K562 (cell line): ENCODE data around the gene CD4. TPM values are rescaled to one million over a fixed set of nuclear protein-coding genes. Genes with fewer than 3 reads are reported as not detected.

Experiments used
- BCL6 ChIP-seq: fragments of 250-450 bp; sonication (Bioruptor Pico); IDR thresholded peaks from 2 replicates; pipeline ENCODE4 v1.4.0; 2020
- CREM ChIP-seq: IDR thresholded peaks from 2 replicates; pipeline ENCODE4 v1.6.1; 2014; ENCODE audit warnings: antibody characterized with exemption, low read depth
- DMBX1 ChIP-seq: fragments of 250-450 bp; sonication (Bioruptor Pico); IDR thresholded peaks from 2 replicates; pipeline ENCODE4 v1.8.0; 2022; ENCODE audit warnings: inconsistent platforms, mild to moderate bottlenecking, moderate library complexity, borderline replicate concordance
- ETV1 ChIP-seq: fragments of 450-650 bp; conservative IDR thresholded peaks from 2 replicates; pipeline ENCODE4 v1.6.1; 2016; ENCODE audit warnings: missing genetic modification characterization, control low read depth, low read depth, missing compliant biosample characterization
- ETV5 ChIP-seq: sonication (generic); formaldehyde crosslinking; IDR thresholded peaks from 2 replicates; pipeline ENCODE4 v1.4.0; 2020; ENCODE audit warnings: low read depth, mild to moderate bottlenecking, missing genetic modification reagents
- MBD2 ChIP-seq: sonication (generic); IDR thresholded peaks from 2 replicates; pipeline ENCODE4 v1.6.1; 2016; ENCODE audit warnings: low read depth, borderline replicate concordance
- MED1 ChIP-seq: sonication (generic); formaldehyde crosslinking; IDR thresholded peaks from 2 replicates; pipeline ENCODE4 v1.8.1; 2023; ENCODE audit warnings: missing genetic modification reagents, borderline replicate concordance
- MEF2D ChIP-seq: conservative IDR thresholded peaks from 2 replicates; pipeline ENCODE4 v1.6.1; 2016; ENCODE audit warnings: low read depth, missing genetic modification characterization, missing compliant biosample characterization
- PHF8 ChIP-seq: fragments of 200-600 bp; sonication (generic); IDR thresholded peaks from 2 replicates; pipeline ENCODE4 v1.6.1; 2012; ENCODE audit warnings: mixed run types, mild to moderate bottlenecking, inconsistent platforms, low read length, moderate library complexity, borderline replicate concordance
- SMAD2 ChIP-seq: fragments of 150-350 bp; IDR thresholded peaks from 2 replicates; pipeline ENCODE4 v1.6.1; 2014; ENCODE audit warnings: low read depth, mild to moderate bottlenecking, low read length
- SMARCA5 ChIP-seq: fragments of 450-650 bp; IDR thresholded peaks from 2 replicates; pipeline ENCODE4 v1.6.1; 2016
- USF2 ChIP-seq: sonication (generic); formaldehyde crosslinking; IDR thresholded peaks from 2 replicates; pipeline ENCODE4 v1.5.0; 2020; ENCODE audit warnings: missing genetic modification reagents
- ZBED1 ChIP-seq: IDR thresholded peaks from 2 replicates; pipeline ENCODE4 v1.6.1; 2014
- ZNF217 ChIP-seq: sonication (generic); formaldehyde crosslinking; IDR thresholded peaks from 2 replicates; pipeline ENCODE4 v1.8.0; 2022; ENCODE audit warnings: mild to moderate bottlenecking, missing genetic modification reagents
- ZNF24 ChIP-seq: fragments of 450-650 bp; IDR thresholded peaks from 2 replicates; pipeline ENCODE4 v1.6.1; 2016
- ZNF311 ChIP-seq: fragments of 250-450 bp; sonication (Bioruptor Pico); IDR thresholded peaks from 2 replicates; pipeline ENCODE4 v1.4.0; 2020; ENCODE audit warnings: mild to moderate bottlenecking, moderate library complexity
- polyA plus RNA-seq, 8 experiments: library from polyadenylated mRNA; depleted of rRNA in 4 of 8; stranded (reverse) in 5 of 8; unstranded in 3 of 8; fragments of >200 nt; fragmentation: Nextera tagmentation in 2 of 8; fragmentation: Illumina TruSeq in 1 of 8; extraction: Ambion mirVana in 2 of 8; extraction: Trizol in 1 of 8; gene quantifications; 2 replicates each; pipeline versions ENCODE4 v1.2.1 to v1.2.3, GENCODE V29; 2011 to 2014; ENCODE audit warnings: inconsistent platforms in 1 of 8, missing spikeins in 1 of 8
- total RNA-seq, 7 experiments: library from RNA; depleted of rRNA in 6 of 7; stranded (reverse); fragments of >200 nt in 6 of 7; fragmentation: Illumina TruSeq in 2 of 7; extraction: Trizol in 2 of 7; gene quantifications; 2 replicates each; pipeline versions ENCODE4 v1.2.1 to v1.2.3, GENCODE V29; 2011 to 2021; ENCODE audit warnings: low replicate concordance in 1 of 7
- TF ChIP-seq, protein P1 (sequence below), 2 experiments: IDR thresholded peaks; 2 replicates each; pipeline ENCODE4 v1.6.1; 2011; ENCODE audit warnings: borderline replicate concordance in 1 of 2, control low read depth in 1 of 2, low read depth in 1 of 2, low read length in 1 of 2, mild to moderate bottlenecking in 1 of 2, mixed read lengths in 1 of 2, moderate library complexity in 1 of 2; ENCODE audit not compliant: insufficient read depth in 1 of 2, insufficient read length in 1 of 2, poor library complexity in 1 of 2, severe bottlenecking in 1 of 2; ENCODE audit errors: extremely low read depth in 1 of 2
- TF ChIP-seq, protein P2 (sequence below): fragments of 250-450 bp; sonication (Bioruptor Pico); IDR thresholded peaks from 2 replicates; pipeline ENCODE4 v1.8.0; 2021; ENCODE audit warnings: mild to moderate bottlenecking, moderate library complexity
- TF ChIP-seq, protein P3 (sequence below): IDR thresholded peaks from 2 replicates; pipeline ENCODE4 v1.6.1; 2011; ENCODE audit warnings: borderline replicate concordance, low read depth, mild to moderate bottlenecking, moderate library complexity, low read length; ENCODE audit not compliant: insufficient read depth, poor library complexity, severe bottlenecking
- TF ChIP-seq, protein P4 (sequence below): fragments of 250-450 bp; sonication (Bioruptor Pico); IDR thresholded peaks from 2 replicates; pipeline ENCODE4 v1.5.0; 2022; ENCODE audit warnings: mild to moderate bottlenecking

The CD4 gene
- total and polyA plus RNA-seq, 9 of the 15 experiments (the other 6 are each of a cell fraction or from before 2014, with no cell fraction given), result 0.06 to 0.27 (median 0.09) TPM; not detected in 5

GRCh38 chr12:6827437-6827911 is 38.1 kb downstream of the CD4 start (continued):
- TF ChIP-seq, protein P1, sequence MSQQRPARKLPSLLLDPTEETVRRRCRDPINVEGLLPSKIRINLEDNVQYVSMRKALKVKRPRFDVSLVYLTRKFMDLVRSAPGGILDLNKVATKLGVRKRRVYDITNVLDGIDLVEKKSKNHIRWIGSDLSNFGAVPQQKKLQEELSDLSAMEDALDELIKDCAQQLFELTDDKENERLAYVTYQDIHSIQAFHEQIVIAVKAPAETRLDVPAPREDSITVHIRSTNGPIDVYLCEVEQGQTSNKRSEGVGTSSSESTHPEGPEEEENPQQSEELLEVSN (IDR thresholded peaks at IDR 0.05; ENCODE audit: borderline replicate concordance in 1 of 2, extremely low read depth in 1 of 2, insufficient read depth in 1 of 2, insufficient read length in 1 of 2, low read depth in 1 of 2, low read length in 1 of 2, poor library complexity in 1 of 2, severe bottlenecking in 1 of 2), result peak in 1 of 2 experiments; percentile 24
- no peak for TF ChIP-seq MEF2D (tag)
- TF ChIP-seq ZNF24, result no peak
- TF ChIP-seq, protein P2, sequence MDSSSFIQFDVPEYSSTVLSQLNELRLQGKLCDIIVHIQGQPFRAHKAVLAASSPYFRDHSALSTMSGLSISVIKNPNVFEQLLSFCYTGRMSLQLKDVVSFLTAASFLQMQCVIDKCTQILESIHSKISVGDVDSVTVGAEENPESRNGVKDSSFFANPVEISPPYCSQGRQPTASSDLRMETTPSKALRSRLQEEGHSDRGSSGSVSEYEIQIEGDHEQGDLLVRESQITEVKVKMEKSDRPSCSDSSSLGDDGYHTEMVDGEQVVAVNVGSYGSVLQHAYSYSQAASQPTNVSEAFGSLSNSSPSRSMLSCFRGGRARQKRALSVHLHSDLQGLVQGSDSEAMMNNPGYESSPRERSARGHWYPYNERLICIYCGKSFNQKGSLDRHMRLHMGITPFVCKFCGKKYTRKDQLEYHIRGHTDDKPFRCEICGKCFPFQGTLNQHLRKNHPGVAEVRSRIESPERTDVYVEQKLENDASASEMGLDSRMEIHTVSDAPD (CRISPR knock-in tag), result no peak
- TF ChIP-seq, protein P3, sequence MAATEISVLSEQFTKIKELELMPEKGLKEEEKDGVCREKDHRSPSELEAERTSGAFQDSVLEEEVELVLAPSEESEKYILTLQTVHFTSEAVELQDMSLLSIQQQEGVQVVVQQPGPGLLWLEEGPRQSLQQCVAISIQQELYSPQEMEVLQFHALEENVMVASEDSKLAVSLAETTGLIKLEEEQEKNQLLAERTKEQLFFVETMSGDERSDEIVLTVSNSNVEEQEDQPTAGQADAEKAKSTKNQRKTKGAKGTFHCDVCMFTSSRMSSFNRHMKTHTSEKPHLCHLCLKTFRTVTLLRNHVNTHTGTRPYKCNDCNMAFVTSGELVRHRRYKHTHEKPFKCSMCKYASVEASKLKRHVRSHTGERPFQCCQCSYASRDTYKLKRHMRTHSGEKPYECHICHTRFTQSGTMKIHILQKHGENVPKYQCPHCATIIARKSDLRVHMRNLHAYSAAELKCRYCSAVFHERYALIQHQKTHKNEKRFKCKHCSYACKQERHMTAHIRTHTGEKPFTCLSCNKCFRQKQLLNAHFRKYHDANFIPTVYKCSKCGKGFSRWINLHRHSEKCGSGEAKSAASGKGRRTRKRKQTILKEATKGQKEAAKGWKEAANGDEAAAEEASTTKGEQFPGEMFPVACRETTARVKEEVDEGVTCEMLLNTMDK, result no peak
- no peak for TF ChIP-seq ETV5
- no peak for TF ChIP-seq ZBED1
- no peak for TF ChIP-seq SMAD2
- no peak for TF ChIP-seq MED1 (CRISPR knock-in tag)
- TF ChIP-seq, protein P4, sequence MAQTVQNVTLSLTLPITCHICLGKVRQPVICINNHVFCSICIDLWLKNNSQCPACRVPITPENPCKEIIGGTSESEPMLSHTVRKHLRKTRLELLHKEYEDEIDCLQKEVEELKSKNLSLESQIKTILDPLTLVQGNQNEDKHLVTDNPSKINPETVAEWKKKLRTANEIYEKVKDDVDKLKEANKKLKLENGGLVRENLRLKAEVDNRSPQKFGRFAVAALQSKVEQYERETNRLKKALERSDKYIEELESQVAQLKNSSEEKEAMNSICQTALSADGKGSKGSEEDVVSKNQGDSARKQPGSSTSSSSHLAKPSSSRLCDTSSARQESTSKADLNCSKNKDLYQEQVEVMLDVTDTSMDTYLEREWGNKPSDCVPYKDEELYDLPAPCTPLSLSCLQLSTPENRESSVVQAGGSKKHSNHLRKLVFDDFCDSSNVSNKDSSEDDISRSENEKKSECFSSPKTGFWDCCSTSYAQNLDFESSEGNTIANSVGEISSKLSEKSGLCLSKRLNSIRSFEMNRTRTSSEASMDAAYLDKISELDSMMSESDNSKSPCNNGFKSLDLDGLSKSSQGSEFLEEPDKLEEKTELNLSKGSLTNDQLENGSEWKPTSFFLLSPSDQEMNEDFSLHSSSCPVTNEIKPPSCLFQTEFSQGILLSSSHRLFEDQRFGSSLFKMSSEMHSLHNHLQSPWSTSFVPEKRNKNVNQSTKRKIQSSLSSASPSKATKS (CRISPR knock-in tag), result no peak
- no peak for TF ChIP-seq ETV1 (tag)
- no peak for TF ChIP-seq ZNF311
- no peak for TF ChIP-seq CREM
- no peak for TF ChIP-seq MBD2
- peak; percentile 37; the same call in 1 of the 2 replicates for TF ChIP-seq PHF8
- TF ChIP-seq ZNF217 (CRISPR knock-in tag), result no peak
- TF ChIP-seq USF2 (CRISPR knock-in tag), result peak; percentile 62; the same call in 1 of the 2 replicates
- TF ChIP-seq BCL6 (CRISPR knock-in tag), result no peak
- TF ChIP-seq DMBX1 (CRISPR knock-in tag), result no peak
- TF ChIP-seq SMARCA5, result no peak
